Psoas muscle (tissue), 8 donors: Measurements from ENCODE around the gene CYB5D1. TPM values are rescaled to one million over a fixed set of nuclear protein-coding genes. Genes with fewer than 3 reads are reported as not detected.

Experiments used
- ATAC-seq, 4 donors: fragments of 200-7000 bp; cut with Tn5 transposase; one replicate each; pipeline ENCODE4 v1.9.1; 2020; ENCODE audit warnings: moderate library complexity in 3 of 4, mild to moderate bottlenecking in 2 of 4
- DNase-seq, 2 donors: peaks; one replicate each; pipeline ENCODE4 v3.0.0-alpha.2; 2020
- H3K27ac ChIP-seq: fragments of 200-600 bp; one replicate; pipeline ENCODE4 v1.8.0; 2022
- H3K27me3 ChIP-seq, 3 donors: fragments of 200-600 bp in 1 of 3; one replicate each; pipeline versions ENCODE4 v1.6.1 to v1.8.0; 2013 to 2022; ENCODE audit warnings: low read length in 2 of 3, mild to moderate bottlenecking in 2 of 3, moderate library complexity in 1 of 3; ENCODE audit not compliant: insufficient read depth in 3 of 3
- H3K36me3 ChIP-seq, 2 donors: fragments of 200-600 bp in 1 of 2; one replicate each; pipeline versions ENCODE4 v1.6.1 to v1.8.0; 2013 to 2022; ENCODE audit warnings: low read depth in 1 of 2, mild to moderate bottlenecking in 1 of 2, moderate library complexity in 1 of 2; ENCODE audit not compliant: insufficient read depth in 1 of 2
- H3K4me1 ChIP-seq: fragments of 200-600 bp; one replicate; pipeline ENCODE4 v1.8.0; 2022
- H3K4me3 ChIP-seq: fragments of 200-600 bp; one replicate; pipeline ENCODE4 v1.8.0; 2022; ENCODE audit warnings: mild to moderate bottlenecking
- H3K9me3 ChIP-seq: fragments of 200-600 bp; one replicate; pipeline ENCODE4 v1.8.0; 2022
- WGBS, 3 donors: extraction: QIAGEN DNeasy Blood & Tissue Kit; methylation state at CpG; one replicate each; pipeline versions ENCODE4 v1.1.6 to v1.1.7; 2013; 5-methylcytosine and 5-hydroxymethylcytosine counted together
- intact Hi-C, 2 donors: fragments of 100-400 bp; cut with DNase I; formaldehyde crosslinking; loops; one replicate each; pipeline versions ENCODE4 v1.11.0 to v1.14.2; 2022
- polyA plus RNA-seq, 3 donors: library from polyadenylated mRNA; stranded (reverse); fragments of 200-250 nt; gene quantifications; one replicate each; pipeline ENCODE4 v1.2.3, GENCODE V29; 2013
- total RNA-seq, 4 donors: library from RNA; stranded (reverse); fragmentation: NEBNext Ultra II Directional in 2 of 4; extraction: Animal tissue kit (Norgen Biotek cat#: 25700) in 2 of 4; gene quantifications; one replicate each; pipeline versions ENCODE4 v1.2.1 to v1.2.4, GENCODE V29; 2021 to 2023
- TF ChIP-seq, protein P1 (sequence below): fragments of 200-600 bp; IDR thresholded peaks from one replicate; pipeline ENCODE4 v1.8.0; 2022; ENCODE audit warnings: antibody characterized with exemption
- donor health status: healthy with polysubstance abuse.
- donor health status: DM: no; HTN: no; CAD: no; lungs with moderate emphysema.
- donor health status: Bipolar disorder and iron deficiency.
- donor health status: healthy.
- donor health status: DM: yes; HTN: yes; CAD: no.
- donor health status: DM: no; HTN: no; CAD: no.
- donor health status: DM: no; HTN: no; CAD: no.
- donor health status: DM: yes; HTN: yes; CAD: no.

Gene CYB5D1
- total and polyA plus RNA-seq, 7 donors = 7.1 to 31.7 (median 10.4) TPM

DNA sequence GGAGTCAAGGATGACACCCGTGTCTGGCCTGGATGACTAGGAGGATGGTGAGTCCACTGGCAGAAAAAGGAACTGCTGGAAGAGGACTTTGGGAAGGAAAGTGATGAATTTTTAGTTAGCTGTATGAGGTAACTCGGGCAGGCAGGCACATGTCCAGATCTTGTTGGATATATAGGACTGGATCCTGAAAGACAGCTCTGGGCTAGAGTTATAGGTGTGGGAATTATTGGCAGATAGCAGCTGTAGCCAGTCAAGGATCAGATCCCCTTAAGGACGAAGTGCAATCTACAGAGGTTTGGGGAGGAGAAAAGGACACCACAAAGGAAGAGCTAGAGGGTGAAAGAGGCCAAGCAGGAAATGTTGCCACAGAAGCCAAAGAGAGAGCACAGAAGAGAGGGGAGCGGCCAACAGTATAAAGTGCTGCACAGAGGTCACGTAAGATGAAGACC, 10.1 kb downstream of the CYB5D1 start:
- Histone ChIP-seq H3K27ac (no peak overlapping the region), H3K4me1 (no peaks in the 10 kb centered on the region), H3K9me3 (no peaks in the 10 kb centered on the region), H3K4me3 (no peak overlapping the region), H3K27me3 (no peaks in the 10 kb centered on the region), H3K36me3 (peaks cover 0 to 6% of the 10 kb centered on the region in 2 donors)
- TF ChIP-seq, protein P1, sequence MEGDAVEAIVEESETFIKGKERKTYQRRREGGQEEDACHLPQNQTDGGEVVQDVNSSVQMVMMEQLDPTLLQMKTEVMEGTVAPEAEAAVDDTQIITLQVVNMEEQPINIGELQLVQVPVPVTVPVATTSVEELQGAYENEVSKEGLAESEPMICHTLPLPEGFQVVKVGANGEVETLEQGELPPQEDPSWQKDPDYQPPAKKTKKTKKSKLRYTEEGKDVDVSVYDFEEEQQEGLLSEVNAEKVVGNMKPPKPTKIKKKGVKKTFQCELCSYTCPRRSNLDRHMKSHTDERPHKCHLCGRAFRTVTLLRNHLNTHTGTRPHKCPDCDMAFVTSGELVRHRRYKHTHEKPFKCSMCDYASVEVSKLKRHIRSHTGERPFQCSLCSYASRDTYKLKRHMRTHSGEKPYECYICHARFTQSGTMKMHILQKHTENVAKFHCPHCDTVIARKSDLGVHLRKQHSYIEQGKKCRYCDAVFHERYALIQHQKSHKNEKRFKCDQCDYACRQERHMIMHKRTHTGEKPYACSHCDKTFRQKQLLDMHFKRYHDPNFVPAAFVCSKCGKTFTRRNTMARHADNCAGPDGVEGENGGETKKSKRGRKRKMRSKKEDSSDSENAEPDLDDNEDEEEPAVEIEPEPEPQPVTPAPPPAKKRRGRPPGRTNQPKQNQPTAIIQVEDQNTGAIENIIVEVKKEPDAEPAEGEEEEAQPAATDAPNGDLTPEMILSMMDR = no peak
- DNase-seq (no peak), ATAC-seq (no peak)
- WGBS, 3 donors = 71 to 86% (median 85%) methylated on average over 5 of the region's 5 CpGs
- intact Hi-C loops = no loop called here

DNA sequence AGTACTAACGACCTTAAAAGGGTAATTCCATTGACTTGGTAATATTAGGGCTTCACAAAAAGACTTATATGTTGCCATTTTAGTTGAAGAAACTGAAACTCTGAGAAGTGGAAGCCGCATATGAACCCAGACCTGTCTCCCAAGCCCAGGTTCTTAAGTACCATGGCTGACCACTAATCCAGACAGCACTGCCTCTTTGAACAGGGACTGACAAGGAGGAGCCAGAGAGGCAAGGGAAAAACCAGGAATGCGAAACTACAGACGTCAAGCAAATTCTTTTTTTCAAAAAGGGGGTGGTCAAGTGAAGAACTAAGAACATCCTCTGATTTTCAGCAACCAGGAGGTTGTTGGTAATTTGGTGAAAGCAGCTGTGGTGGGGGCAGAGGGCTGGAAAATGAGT, 15.2 kb downstream of the CYB5D1 start:
- Histone ChIP-seq H3K4me3 (no peak overlapping the region), H3K27ac (no peak overlapping the region), H3K36me3 (no peaks in the 10 kb centered on the region), H3K9me3 (no peaks in the 10 kb centered on the region), H3K4me1 (no peaks in the 10 kb centered on the region), H3K27me3 (peaks cover 0 to 7% (median 0%) of the 10 kb centered on the region in 3 donors)
- intact Hi-C loops = no loop called here
- ATAC-seq (no peak), DNase-seq (no peak)
- TF ChIP-seq, protein P1 = no peak
- WGBS, 3 donors = 60 to 70% (median 67%) methylated on average over 4 of the region's 4 CpGs

DNA sequence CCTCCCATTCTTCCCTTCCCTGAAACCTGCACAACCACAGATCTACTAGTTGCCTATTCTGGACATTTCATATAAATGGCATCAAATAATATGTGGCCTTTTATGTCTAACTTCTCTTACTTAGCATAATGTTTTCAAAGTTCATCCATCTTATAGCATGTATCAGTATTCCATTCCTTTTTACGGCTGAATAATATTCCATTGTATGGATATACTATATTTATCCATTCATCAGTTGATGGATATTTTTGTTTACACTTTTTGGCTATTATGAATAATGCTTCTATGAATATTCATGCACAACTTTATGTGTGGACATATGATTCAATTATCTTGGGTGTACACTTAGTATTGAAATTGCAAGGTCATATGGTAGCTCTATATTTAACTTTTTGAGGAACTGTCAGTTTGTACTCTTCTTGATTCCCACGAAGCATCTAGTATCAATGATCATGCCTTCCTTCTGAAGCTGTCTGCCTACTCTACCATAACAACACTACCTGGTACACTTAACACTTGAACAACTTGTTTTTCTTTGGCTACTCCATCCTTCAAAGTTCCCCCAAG, 18.1 kb downstream of the CYB5D1 start:
- Histone ChIP-seq H3K36me3 (no peaks in the 10 kb centered on the region), H3K4me1 (no peaks in the 10 kb centered on the region), H3K27ac (no peak overlapping the region), H3K4me3 (no peak overlapping the region), H3K27me3 (peaks cover 0 to 19% (median 4%) of the 10 kb centered on the region in 3 donors), H3K9me3 (no peaks in the 10 kb centered on the region)
- 82 to 92% (median 91%) methylated on average over 2 of the region's 2 CpGs for WGBS, 3 donors
- intact Hi-C loops = no loop called here
- TF ChIP-seq, protein P1 = no peak
- DNase-seq = no peak
- no peak for ATAC-seq

DNA sequence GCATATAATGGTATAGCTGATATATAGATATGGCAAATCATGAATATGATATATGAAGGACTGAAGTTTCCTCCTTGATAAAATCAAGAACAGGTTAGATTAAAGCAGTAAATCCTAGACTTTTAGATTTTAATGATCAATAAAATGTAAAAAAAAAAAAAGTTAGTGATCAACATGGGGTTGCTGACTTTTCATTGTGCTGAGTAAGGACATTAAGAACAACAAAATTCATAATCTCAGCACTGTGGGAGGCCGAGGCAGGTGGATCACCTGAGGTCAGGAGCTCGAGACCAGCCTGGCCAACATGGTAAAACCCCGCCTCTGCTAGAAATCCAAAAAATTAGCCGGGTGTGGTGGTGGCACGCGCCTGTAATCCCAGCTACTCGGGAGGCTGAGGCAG, 20.4 kb downstream of the CYB5D1 start:
- Histone ChIP-seq H3K4me1 (no peaks in the 10 kb centered on the region), H3K36me3 (no peaks in the 10 kb centered on the region), H3K9me3 (no peaks in the 10 kb centered on the region), H3K27me3 (peaks cover 0 to 34% (median 4%) of the 10 kb centered on the region in 3 donors), H3K4me3 (no peak overlapping the region), H3K27ac (no peak overlapping the region)
- intact Hi-C loops = no loop called here
- ATAC-seq = no peak
- WGBS, 3 donors = 87 to 97% (median 93%) methylated on average over 7 of the region's 7 CpGs
- TF ChIP-seq, protein P1 = no peak
- DNase-seq = no peak
